Stimulated activated CD8-positive, alpha-beta memory T cell treated with anti-CD3 and anti-CD28 coated beads, Interleukin-2, amount 100 ng/mL, for 1 hour (primary cell): Measurements from ENCODE around the gene TMEM170B.

Source experiments
- DNase-seq, 2 donors: peaks; one replicate each; pipeline ENCODE4 v3.0.0-alpha.2; 2020; ENCODE audit warnings: low read depth in 2 of 2

TMEM170B gene

DNA sequence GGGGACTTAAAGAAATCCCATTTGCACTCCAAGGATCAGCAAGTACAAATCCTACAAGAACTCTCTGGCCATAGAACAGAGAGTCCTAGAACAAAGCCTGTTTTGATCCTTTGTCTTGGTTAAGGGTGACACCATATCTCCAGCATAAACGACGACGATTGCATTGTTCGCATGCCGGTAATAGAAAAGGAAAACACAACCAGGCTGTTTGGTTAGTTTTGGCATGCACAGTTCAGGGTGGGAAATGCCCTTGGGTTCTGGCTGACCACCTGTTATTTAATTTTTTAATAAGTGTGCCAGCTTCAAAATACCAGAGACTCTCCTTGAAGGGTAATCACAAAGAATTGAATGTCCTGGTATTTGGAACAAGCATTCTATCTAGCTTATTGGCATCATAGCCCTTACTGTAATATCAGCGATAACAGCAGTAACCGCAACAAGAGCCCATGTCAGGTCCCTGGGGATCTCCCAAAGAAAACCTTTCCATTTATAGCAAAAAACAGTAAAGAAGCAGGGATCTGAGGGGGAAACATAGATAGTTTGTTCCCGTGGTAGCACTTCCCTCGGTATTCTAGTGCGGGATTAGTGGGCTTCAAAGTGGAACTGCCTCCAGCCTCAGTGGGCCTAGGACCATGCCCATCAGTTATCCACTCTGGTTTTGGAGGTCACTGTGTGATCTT, 77.1 kb downstream of the TMEM170B start:
- no peak for DNase-seq

DNA sequence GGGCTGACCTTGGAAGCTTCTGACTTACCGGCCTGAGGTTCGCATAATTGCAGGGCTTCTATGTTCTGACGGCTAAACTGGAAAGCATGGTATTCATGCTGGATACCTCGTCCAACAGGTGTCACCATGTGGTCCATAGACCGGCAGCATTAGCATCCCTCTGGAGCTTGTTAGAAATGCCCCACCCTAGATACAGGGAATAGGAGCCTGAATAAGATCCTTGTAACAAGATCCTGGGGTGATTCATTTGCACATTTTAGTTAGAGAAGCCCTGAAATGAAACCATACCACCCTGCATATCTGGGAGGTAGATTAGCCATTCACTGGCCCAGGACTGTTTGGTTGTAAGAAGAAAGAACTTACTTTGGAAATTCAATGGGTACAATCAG, 77.7 kb downstream of the TMEM170B start:
- DNase-seq = no peak

DNA sequence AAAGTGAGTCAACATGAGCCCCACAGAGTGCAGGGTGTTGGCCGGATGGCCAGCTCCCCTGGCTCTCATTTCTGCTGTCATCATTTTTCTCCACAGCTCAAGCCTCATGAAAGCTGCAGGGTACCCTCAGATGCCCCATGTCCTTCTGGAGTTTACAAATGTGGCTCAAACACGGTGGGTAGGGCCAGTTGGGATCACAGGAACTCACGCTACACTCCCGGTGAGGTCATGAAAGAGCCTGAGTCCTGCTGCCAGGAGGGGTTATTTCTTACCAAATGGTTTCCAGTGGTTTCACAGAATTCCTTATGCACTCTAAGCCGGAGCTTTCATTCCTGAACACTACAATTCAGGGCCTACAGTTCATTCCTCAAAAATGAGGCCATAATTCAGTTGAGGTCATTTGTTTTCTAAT, 78.7 kb downstream of the TMEM170B start:
- no peak for DNase-seq

DNA sequence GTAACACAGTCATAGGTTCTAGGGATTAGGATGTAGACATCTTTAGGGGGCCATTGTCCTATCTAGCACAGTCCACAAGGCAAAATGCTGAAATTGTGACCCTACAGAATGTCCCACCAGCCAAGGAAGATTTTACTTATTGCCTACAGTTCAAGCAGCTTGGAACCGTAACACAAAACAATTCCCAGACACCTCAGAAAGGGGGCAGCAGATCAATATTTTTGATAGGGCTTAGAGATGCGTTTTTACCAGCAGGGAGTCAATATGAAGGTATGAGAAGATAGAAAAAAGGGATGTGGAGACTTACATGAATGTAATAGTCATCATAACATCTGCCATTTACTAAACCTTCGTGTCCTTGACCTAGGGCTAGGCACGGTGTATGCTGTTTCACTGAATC, 81.0 kb downstream of the TMEM170B start:
- DNase-seq = no peak

DNA sequence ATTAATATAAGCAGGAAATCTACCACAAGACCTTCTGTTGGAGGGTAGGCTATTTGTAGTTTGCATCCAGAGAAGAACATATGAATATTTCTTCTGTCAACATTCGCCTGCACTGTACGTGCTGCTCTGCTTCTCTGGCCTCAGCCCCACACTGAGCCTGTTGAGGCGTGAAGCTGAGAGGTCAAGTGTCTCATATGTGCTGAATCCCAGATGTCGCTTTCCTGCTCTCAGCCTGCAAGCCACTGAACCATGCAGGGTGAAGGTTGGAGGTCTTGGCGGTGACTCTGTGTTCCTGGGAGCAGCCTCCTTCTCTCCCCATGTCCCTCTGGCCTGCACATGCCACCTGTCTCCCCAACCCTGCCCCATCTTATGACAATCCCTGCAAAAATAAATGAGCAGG, 83.6 kb downstream of the TMEM170B start:
- no peak for DNase-seq

DNA sequence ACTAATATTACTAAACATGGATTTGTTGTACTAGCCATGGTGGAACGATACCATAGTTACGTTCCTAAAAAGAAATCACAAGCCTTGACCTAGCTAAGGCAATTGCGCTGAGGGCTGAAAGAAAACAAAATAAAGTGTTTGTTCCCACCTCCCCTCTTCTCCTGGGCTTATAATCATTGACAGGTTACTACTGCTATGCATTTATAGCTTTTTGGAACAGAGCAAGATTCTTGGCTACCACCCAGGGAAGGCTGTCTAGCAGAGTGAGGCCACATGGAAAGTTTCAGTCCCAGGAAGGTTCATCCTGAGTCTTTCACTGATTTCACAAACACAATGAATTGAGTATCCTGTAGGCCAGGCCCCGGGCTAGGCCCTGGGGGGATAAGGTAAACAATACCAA, 84.6 kb downstream of the TMEM170B start:
- no peak for DNase-seq

DNA sequence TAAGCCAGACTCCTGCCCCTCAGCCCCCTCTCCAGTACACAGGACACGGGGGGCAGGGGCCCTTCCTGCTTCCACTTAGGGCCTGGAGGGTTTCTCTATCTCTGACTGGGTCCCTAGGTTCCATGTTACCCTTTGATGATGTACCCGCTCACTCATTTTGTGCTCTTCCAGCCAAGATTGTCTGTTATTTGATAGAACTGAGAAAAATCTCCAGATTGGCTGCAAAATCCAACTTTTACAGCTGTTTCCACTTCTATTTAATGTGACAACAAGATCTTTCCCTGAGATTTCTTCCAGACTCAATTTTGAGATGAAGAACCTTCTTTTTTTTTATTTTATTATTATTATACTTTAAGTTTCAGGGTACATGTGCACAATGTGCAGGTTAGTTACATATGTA, 85.7 kb downstream of the TMEM170B start:
- no peak for DNase-seq

DNA sequence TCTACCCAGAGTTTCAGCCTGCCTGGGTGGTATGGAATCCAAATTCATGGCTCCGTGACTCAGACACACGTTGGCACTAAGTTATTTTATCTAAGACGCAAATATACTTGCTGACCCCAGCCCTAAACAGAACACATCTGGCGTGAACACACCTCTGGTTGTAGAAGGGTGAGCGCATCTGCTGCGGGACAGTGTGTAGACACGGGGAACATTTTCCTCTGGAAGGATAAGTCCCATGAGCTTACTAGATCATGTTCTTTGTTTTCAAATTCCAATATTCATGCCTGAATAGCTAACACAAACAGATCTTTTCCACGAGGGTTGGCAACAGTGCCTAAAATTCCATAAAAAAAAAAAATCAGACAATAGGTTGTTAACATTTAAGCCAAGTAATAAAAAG, 87.8 kb downstream of the TMEM170B start:
- no peak for DNase-seq

DNA sequence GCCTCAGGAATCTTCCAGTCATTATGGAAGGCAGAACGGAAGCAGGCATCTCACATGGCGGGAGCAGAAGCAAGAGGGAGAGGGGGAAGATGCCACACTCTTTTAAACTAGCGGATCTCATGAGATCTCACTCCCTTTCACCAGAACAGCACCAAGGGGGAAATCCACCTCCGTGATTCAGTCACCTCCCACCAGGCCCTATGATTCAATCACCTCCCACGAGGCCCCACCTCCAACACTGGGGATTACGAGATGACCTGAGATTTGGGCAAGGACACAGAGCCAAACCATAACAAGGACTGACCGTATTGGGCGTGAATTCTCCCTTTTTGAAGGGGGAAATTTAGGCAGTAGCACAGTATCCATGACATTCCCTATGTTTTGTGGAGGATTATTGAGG, 88.8 kb downstream of the TMEM170B start:
- DNase-seq = no peak

DNA sequence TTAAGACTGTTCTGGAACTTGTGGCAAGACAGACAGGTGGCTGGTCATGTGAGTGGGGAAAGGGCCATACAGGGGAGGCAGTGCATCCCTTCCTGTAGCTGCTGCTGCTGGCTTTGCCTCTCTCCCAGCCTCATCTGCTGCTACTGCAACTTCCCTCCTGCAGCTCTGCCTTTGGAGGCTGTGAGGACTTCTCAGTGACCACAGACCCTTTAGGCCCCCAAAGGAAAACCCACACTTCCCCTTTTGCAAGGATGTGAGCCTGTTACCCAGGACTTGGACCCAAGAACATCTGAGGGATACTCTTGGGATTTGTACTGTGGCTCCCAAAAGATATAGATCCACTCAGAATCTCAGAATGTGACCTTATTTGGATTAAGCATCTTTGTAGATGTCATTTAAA, 91.0 kb downstream of the TMEM170B start:
- DNase-seq = no peak

DNA sequence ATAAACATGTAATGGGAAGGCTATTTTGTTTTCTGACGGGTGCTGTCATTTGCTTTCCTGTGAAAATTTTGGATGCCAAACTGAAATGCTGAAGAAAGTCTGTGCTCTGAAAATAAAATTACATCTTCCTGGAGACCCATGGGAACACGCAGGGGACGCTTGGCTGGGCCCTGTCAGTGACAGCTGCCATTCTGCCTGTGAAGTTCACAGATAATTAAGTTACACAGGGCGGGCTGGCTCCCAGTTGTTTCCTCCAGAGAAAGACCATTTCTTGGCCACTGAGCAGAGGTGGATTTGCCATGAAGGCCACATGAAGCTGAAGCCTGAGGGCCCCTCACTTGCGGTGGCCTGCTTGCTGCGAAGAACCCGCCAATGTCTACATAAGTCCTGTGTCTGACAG, 93.5 kb downstream of the TMEM170B start:
- no peak for DNase-seq

DNA sequence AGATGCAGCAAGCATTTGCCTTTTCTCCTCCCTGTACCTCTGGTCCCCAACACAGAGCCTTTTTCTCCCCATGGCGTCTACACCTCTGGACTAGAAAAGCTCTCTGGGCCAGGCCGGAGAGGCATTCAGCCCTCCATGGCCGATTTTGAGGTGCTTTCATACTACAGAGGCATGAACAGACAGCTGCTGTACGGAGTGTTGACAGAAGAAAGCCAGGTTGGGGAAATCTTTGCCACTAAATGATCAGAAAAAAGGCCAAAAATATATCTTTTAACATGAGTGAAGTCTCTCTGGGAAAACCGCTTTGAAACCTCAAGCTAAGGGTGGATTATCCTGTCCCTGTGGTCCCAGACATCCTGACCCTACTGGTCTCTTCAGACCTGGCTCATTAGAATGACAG, 94.0 kb downstream of the TMEM170B start:
- DNase-seq = no peak

DNA sequence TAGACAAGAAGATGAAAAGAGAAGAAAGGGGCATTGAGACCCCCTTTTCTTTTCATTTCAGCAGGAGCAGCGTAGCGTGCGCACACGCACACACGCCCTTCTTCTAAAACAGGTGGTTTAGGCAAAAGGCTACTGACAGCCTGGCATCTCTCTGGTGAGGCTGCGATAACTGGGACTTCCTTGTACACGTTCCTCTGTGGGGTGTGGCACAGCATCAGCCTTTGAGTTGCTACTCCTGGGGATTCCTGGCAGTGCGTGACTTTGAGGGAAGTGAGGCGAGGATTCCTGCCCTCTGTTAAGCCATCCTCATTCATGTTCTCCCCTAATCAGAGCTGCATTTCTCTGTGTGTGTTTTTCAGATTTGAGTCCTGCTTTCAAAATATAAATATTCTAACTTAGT, 94.7 kb downstream of the TMEM170B start:
- no peak for DNase-seq

DNA sequence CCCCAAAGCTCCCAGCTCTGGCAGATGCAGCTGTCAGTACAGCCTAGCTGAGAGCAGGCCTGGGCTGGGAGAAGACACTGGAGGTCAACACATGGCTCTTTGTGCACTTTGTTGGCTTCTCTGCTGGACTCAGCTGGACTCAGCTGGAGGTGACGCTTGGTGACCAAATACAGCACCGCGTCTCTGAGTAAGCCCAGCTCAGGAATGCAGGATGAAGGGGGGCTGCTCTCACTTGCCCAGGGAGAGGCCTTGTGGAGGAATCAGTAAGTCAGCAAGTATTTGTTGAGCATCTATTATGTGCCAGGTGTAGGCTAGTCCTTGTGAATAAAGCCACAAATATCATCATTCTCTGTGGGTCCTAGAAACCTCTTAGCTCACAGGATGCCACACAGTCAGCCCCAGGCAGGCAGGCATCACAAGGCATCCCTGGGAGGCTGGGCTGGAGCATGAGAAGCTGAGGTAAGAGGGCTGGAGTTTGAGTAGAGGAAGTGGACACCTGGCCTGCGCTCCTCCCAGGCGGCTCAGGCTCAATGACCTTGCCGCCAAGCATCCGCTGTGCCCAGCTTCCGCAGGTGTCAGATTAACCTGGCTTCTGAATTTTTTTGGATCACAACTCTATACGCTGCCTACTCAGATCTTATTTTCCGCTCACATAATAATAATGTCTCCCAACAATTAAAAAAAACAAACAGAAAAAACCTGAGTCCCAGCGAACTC, 95.4 kb downstream of the TMEM170B start:
- DNase-seq = no peak
